Fibroblast of pulmonary artery (primary cell): Measurements from ENCODE around the gene MXD3.
"Not testable (repeated sequence)": the region's sequence is repeated elsewhere in the genome, so short reads cannot be mapped to it uniquely, and the experiment has no call there.

Experiments used
- DNase-seq: peaks from one replicate; pipeline ENCODE4 v3.0.0-alpha.2; 2010; ENCODE audit warnings: low read depth
- H3K4me3 ChIP-seq: replicated peaks from 2 replicates; pipeline ENCODE4 v1.5.1; 2011; ENCODE audit warnings: low read depth, mild to moderate bottlenecking, control low read depth, low read length, moderate library complexity
- TF ChIP-seq, protein P1 (sequence below): IDR thresholded peaks from 2 replicates; pipeline ENCODE4 v1.5.1; 2011; ENCODE audit warnings: mild to moderate bottlenecking, control low read depth, low read length, inconsistent platforms; ENCODE audit errors: missing control alignments

Gene MXD3

DNA sequence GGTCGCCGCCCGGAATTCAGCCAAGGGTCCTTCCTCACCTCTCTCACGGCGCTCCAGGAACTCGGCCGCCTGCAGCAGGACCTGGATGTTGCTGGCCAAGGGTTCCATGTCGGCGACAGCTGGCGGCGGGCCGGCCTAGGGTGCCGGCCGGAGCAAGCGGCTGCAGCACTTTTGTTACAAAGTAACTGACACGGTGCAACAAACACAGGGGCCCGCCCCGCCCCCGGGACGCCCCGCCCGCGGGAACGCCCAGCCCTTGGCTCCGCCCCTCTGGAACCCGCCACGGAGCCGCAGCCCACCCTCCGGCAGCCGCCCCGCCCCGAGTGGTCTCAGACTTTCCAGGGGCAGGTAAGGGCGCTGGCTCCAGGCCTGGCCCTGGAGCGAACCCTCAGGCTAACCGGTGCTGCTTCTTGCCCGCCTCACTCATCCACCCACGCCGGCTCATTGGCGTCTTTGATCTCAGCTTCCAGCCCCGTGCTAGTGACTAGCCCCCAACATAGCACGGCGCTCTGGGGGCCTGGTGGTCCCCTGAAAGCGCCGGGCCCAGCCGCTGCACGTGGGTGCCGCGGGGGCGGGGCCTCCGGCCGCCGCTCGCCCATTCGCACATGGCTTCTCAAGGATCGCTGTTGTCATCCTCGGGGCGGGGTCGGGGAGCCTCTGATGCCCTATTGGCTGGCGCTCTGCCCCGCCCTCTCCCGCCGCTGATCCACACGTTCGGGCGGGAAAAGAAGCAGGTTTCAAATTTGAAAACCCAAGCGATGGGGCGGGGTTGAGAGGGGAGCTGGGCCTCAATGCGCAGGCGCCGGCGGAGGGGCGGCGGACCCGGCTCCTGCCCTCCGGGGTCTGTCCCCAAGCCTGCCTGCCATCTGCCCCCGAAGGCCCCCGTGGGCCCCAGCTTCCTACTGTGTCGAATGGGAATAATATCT is at the start of gene MXD3:
TSS of gene MXD3 (minus strand) at position 176 of the 926 bp plus-strand sequence. CDS start at position 108, 68 bp downstream.
- peak; percentile 91 for DNase-seq
- TF ChIP-seq, protein P1, sequence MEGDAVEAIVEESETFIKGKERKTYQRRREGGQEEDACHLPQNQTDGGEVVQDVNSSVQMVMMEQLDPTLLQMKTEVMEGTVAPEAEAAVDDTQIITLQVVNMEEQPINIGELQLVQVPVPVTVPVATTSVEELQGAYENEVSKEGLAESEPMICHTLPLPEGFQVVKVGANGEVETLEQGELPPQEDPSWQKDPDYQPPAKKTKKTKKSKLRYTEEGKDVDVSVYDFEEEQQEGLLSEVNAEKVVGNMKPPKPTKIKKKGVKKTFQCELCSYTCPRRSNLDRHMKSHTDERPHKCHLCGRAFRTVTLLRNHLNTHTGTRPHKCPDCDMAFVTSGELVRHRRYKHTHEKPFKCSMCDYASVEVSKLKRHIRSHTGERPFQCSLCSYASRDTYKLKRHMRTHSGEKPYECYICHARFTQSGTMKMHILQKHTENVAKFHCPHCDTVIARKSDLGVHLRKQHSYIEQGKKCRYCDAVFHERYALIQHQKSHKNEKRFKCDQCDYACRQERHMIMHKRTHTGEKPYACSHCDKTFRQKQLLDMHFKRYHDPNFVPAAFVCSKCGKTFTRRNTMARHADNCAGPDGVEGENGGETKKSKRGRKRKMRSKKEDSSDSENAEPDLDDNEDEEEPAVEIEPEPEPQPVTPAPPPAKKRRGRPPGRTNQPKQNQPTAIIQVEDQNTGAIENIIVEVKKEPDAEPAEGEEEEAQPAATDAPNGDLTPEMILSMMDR: no peak
- H3K4me3 ChIP-seq: peak within 1 kb of the TSS; percentile 63

GRCh38 chr5:177360740-177361139 is 49.0 kb upstream of the MXD3 start:
- not testable (repeated sequence) for DNase-seq, H3K4me3 ChIP-seq

DNA sequence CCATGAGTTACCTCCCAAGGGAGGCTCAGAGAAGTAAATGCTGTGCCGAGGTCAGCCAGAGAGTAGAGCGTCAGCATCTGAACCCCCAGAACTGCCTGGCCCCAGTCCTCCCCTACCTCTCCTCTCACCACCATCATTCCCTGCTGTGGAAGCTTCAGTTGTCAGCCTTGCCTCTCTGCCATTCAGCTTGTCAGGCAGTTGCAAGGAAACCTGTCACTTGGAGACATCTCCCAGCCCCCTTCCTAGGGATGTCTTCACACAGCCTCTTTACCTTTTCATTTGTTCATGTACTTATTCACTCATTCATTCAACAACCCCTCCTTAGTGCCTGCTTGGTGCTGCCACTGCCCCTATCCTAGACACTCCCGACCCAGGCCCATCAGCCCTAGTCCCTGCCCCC is 48.2 kb upstream of the MXD3 start:
- DNase-seq: no peak
- TF ChIP-seq, protein P1: no peak
- H3K4me3 ChIP-seq: no peak overlapping the region

GRCh38 chr5:177359451-177359851 is 47.8 kb upstream of the MXD3 start:
- DNase-seq: no peak
- TF ChIP-seq, protein P1: no peak
- H3K4me3 ChIP-seq: no peak overlapping the region

DNA sequence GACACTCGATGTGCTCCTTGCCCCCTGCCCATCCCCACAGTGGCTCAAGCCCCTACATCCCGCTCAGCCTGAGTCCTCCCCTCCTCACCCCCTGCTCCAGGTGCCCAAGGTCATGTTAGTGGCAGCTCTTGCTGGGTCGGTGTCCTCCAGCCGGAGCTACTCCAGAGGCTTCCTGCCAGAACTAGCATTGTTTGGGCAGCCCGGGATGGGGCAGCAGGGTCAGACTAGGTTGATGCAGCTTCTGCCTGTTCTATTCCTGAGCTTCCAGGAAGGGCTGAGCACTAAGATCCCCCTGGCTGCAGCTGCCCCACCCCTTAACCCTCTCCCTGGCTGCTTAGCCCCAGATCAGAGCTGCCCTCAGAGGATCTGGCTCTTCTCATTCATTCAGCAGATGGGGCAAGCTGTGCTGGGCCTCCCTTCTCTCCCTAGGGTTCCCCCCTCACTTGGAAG is 46.7 kb upstream of the MXD3 start:
- no peak for DNase-seq
- TF ChIP-seq, protein P1: no peak
- H3K4me3 ChIP-seq: no peak overlapping the region

- H3K4me3 ChIP-seq: no peak within 1 kb of the TSS
- TF ChIP-seq, protein P1: no peak
- DNase-seq: peak; percentile 49
Measured at GRCh38 chr5:177357459-177358351, 46.0 kb upstream of the MXD3 start, which contains the start of gene RGS14. Gene RGS14 (plus strand): TSS chr5:177357924. CDS start chr5:177358025, 101 bp downstream.

DNA sequence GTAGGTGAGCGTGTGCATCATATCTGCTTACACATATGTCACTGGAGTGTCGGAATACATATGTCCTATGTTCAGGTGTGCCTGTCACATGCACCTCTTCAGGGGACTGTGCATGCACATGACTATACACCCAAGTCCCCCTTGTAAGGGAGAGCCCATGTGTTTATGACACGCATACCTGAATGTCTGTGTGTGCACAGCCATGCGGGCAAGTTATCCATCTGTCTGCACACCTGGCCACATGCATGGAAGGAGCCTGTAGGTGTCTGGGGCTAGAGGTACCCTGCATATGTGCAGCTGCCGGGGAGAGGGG is 45.4 kb upstream of the MXD3 start:
- TF ChIP-seq, protein P1: no peak
- H3K4me3 ChIP-seq: no peak overlapping the region
- DNase-seq: no peak
